CD4-positive, alpha-beta memory T cell (primary cell): ENCODE measurements around the gene MAPK7. TPM values are rescaled to one million over a fixed set of nuclear protein-coding genes. Genes with fewer than 3 reads are reported as not detected.
A peak's percentile ranks its signal among the peaks of the same experiment; 100 is the strongest.

Source experiments
- CTCF ChIA-PET: fragments of 350-600 bp; sonication (Branson Sonifier 250); formaldehyde crosslinking; loops from one replicate; lab custom pipeline; 2021; ENCODE audit warnings: inconsistent platforms; ENCODE audit not compliant: partially characterized antibody; lab: Charles Lee
- POLR2A ChIA-PET: fragments of 350-600 bp; sonication (Branson Sonifier 250); formaldehyde crosslinking; loops from one replicate; lab custom pipeline; 2021; ENCODE audit not compliant: partially characterized antibody; lab: Charles Lee
- DNase-seq, 5 donors: peaks; one replicate each; pipeline versions ENCODE4 v3.0.0 to v3.0.0-alpha.2; 2020 to 2022; ENCODE audit warnings: mixed read lengths in 1 of 5
- H3K27ac ChIP-seq: one replicate; pipeline ENCODE4 v1.7.0; 2013; ENCODE audit warnings: low read depth, low read length
- H3K27me3 ChIP-seq: 2 replicates; pipeline ENCODE4 v1.7.0; 2013; ENCODE audit warnings: mild to moderate bottlenecking, low read length, moderate library complexity; ENCODE audit not compliant: insufficient read depth
- H3K36me3 ChIP-seq: 2 replicates; pipeline ENCODE4 v1.7.0; 2013; ENCODE audit warnings: mild to moderate bottlenecking, low read length, moderate library complexity; ENCODE audit not compliant: insufficient read depth
- H3K4me1 ChIP-seq: 2 replicates; pipeline ENCODE4 v1.7.0; 2013; ENCODE audit warnings: mild to moderate bottlenecking, low read length, moderate library complexity; ENCODE audit not compliant: insufficient read depth
- H3K4me3 ChIP-seq, 2 donors: one replicate each; pipeline ENCODE4 v1.7.0; 2013; ENCODE audit warnings: low read length in 2 of 2, mild to moderate bottlenecking in 1 of 2
- H3K9me3 ChIP-seq, 2 donors: one replicate each; pipeline ENCODE4 v1.7.0; 2013; ENCODE audit warnings: low read length in 2 of 2, control low read depth in 1 of 2; ENCODE audit not compliant: control insufficient read depth in 1 of 2
- H3K27ac Mint-ChIP-seq, 7 donors: one replicate each; pipeline ENCODE4 v1.8.0; 2020 to 2021; ENCODE audit warnings: mixed read lengths in 7 of 7, mild to moderate bottlenecking in 6 of 7, inconsistent platforms in 3 of 7, moderate library complexity in 3 of 7
- H3K27me3 Mint-ChIP-seq, 2 donors: one replicate each; pipeline ENCODE4 v1.8.0; 2020 to 2021; ENCODE audit warnings: mixed read lengths in 2 of 2
- H3K36me3 Mint-ChIP-seq, 2 donors: one replicate each; pipeline ENCODE4 v1.8.0; 2020 to 2021; ENCODE audit warnings: mixed read lengths in 2 of 2, inconsistent platforms in 1 of 2, mild to moderate bottlenecking in 1 of 2
- H3K4me1 Mint-ChIP-seq, 4 donors: one replicate each; pipeline ENCODE4 v1.8.0; 2020 to 2021; ENCODE audit warnings: mixed read lengths in 4 of 4, mild to moderate bottlenecking in 1 of 4
- H3K4me3 Mint-ChIP-seq, 8 donors: one replicate each; pipeline ENCODE4 v1.8.0; 2020 to 2021; ENCODE audit warnings: mixed read lengths in 8 of 8, mild to moderate bottlenecking in 7 of 8, moderate library complexity in 6 of 8, inconsistent platforms in 3 of 8
- H3K9me3 Mint-ChIP-seq, 8 donors: one replicate each; pipeline ENCODE4 v1.8.0; 2020 to 2021; ENCODE audit warnings: mixed read lengths in 8 of 8, mild to moderate bottlenecking in 5 of 8, inconsistent platforms in 3 of 8, moderate library complexity in 1 of 8
- intact Hi-C: fragments of 100-400 bp; cut with micrococcal nuclease; formaldehyde crosslinking; loops from one replicate; pipeline ENCODE4 v1.15.1; 2023
- polyA plus RNA-seq, 2 donors: library from polyadenylated mRNA; unstranded; fragments of 300-500 nt; fragmentation: Illumina TruSeq; gene quantifications; one replicate each; pipeline ENCODE4 v1.2.3, GENCODE V29; 2021
- total RNA-seq, 2 experiments: library from RNA; stranded (reverse); gene quantifications; one replicate each; pipeline ENCODE4 v1.2.3, GENCODE V29; 2021

The MAPK7 gene
- total and polyA plus RNA-seq, 4 experiments from 2014 or later = 2.1 to 26.2 (median 15.9) TPM

DNA sequence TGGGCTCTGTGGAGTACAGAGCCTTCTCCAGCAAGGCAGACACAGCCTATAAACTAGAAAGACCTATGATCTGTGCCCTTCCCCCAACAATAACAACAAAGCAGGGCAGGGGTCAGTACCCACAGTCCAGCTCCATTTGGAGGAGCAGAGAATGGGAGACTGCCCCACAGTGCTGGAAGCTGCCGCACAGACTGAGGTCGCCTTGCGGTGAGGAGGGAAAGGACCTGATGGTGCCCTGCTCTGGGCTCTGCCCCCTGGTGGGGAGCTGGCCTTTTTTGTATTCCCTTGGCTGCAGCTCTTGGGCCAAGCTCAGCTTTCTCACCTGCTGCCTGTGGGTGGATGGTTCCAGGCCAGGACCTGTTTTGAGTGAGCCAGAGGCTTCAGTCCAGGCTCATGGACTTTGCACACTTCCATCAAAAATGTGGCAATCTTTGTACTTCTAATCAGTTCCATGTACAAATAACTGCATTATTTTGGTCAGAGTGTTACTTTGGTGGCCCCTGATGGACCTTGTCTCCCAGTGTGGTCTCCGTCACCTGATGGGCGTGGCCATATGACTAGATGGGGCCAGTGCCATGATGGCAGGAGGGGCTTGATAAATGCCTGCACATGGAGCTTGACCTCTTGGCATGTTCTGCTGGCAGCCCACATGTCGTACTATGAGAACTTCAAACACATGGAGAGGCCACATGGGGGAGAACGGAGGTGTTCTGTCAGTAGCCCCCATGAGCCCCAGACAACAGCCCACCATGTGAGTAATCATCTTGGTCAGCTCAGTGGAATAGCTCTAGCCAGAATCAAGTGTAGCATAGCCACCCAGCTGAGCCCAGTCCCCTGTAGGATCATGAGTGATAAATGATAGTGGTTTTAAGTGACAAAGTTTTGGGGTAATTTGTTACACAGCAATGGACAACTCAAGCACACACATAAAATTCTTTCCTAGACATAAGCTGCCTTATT, 40.0 kb upstream of the MAPK7 start:
- Histone ChIP-seq H3K36me3 (no peaks in the 10 kb centered on the region), H3K4me3 (no peak overlapping the region), H3K4me1 (no peaks in the 10 kb centered on the region), H3K27me3 (no peaks in the 10 kb centered on the region), H3K9me3 (no peaks in the 10 kb centered on the region), H3K27ac (no peak overlapping the region)
- ChIA-PET CTCF (interaction anchor here (0.8 to 2.6 kb wide), 11 partner anchors 10 to 109 kb away, joined by 3 to 13 read pairs (median 4); partner anchors contain the start of gene B9D1), POLR2A (no interaction called here)
- H3K27ac Mint-ChIP-seq = no peak overlapping the region
- H3K4me1 Mint-ChIP-seq = no peaks in the 10 kb centered on the region
- H3K4me3 Mint-ChIP-seq = no peak overlapping the region
- intact Hi-C loops = no loop called here
- H3K36me3 Mint-ChIP-seq = no peaks in the 10 kb centered on the region
- H3K27me3 Mint-ChIP-seq = peaks cover 7 to 14% of the 10 kb centered on the region in 2 donors
- peak; percentile 60 to 70 (median 63) for DNase-seq
- H3K9me3 Mint-ChIP-seq = no peaks in the 10 kb centered on the region

DNA sequence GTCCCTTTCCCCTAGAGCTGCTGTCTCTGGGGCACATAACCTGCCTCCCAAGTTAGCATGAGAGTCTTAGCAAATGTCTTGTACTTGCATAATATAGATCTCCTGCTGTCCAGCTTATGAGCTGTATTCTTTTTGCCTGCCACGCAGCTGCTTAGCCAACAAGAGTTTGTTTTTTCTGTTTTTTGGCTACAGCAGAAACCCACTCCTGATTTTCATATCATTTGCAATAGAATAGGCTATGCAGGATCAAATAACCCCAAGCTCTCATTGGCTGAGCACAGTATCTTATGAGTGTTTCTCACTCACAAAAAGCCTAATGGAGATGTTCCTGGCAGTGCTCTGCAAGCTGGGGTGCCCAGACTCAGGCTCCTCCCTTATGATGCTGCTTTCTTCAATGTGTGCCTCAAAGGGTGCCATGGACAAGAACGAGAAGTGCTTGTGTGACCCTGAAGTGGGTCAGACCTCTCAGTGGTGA, 38.9 kb upstream of the MAPK7 start:
- H3K9me3 Mint-ChIP-seq = no peaks in the 10 kb centered on the region
- intact Hi-C loops = no loop called here
- CTCF ChIA-PET = interaction anchor here (1.1 to 2.6 kb wide), 3 partner anchors 17 to 108 kb away, joined by 3 to 13 read pairs (median 9); no protein-coding TSS in a partner anchor
- Histone ChIP-seq H3K4me1 (no peaks in the 10 kb centered on the region), H3K36me3 (no peaks in the 10 kb centered on the region), H3K4me3 (no peak overlapping the region), H3K27ac (no peak overlapping the region), H3K9me3 (no peaks in the 10 kb centered on the region), H3K27me3 (no peaks in the 10 kb centered on the region)
- no peak overlapping the region for H3K4me3 Mint-ChIP-seq
- POLR2A ChIA-PET = no interaction called here
- H3K27me3 Mint-ChIP-seq = peaks cover 7 to 14% of the 10 kb centered on the region in 2 donors
- DNase-seq = no peak
- H3K27ac Mint-ChIP-seq = peak overlapping the region in 1 of 7 donors; percentile 13
- H3K36me3 Mint-ChIP-seq = no peaks in the 10 kb centered on the region
- H3K4me1 Mint-ChIP-seq = no peaks in the 10 kb centered on the region

DNA sequence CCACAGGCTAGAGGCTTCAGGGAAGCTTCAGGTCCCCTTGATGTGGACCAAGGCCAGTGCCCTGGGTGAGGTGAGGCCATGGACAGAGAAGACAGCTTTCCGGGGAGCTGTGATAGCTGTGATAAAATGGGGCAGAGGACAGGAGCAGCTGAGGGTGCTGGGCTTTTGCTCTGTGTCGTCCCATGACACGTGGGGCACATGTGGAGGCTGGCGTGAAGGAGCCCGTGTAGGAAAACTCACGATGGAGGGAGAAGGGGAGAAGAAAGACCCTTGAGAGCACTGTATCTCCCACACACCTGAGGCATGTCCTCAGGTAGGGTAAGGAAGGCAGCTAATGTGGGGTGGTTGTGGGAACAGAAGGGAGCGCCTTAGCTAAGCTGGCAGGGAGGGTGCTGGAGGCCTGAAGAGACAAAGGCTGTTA, 37.1 kb upstream of the MAPK7 start:
- Histone ChIP-seq H3K4me1 (no peaks in the 10 kb centered on the region), H3K9me3 (no peaks in the 10 kb centered on the region), H3K36me3 (no peaks in the 10 kb centered on the region), H3K27ac (no peak overlapping the region), H3K4me3 (no peak overlapping the region), H3K27me3 (no peaks in the 10 kb centered on the region)
- Mint-ChIP-seq H3K9me3 (no peaks in the 10 kb centered on the region), H3K27me3 (peaks cover 6 to 14% of the 10 kb centered on the region in 2 donors), H3K4me1 (no peaks in the 10 kb centered on the region), H3K36me3 (no peaks in the 10 kb centered on the region), H3K4me3 (peak overlapping the region in 1 of 8 donors; percentile 14), H3K27ac (no peak overlapping the region)
- no peak for DNase-seq
- intact Hi-C loops = no loop called here
- CTCF ChIA-PET = no interaction called here
- POLR2A ChIA-PET = no interaction called here

DNA sequence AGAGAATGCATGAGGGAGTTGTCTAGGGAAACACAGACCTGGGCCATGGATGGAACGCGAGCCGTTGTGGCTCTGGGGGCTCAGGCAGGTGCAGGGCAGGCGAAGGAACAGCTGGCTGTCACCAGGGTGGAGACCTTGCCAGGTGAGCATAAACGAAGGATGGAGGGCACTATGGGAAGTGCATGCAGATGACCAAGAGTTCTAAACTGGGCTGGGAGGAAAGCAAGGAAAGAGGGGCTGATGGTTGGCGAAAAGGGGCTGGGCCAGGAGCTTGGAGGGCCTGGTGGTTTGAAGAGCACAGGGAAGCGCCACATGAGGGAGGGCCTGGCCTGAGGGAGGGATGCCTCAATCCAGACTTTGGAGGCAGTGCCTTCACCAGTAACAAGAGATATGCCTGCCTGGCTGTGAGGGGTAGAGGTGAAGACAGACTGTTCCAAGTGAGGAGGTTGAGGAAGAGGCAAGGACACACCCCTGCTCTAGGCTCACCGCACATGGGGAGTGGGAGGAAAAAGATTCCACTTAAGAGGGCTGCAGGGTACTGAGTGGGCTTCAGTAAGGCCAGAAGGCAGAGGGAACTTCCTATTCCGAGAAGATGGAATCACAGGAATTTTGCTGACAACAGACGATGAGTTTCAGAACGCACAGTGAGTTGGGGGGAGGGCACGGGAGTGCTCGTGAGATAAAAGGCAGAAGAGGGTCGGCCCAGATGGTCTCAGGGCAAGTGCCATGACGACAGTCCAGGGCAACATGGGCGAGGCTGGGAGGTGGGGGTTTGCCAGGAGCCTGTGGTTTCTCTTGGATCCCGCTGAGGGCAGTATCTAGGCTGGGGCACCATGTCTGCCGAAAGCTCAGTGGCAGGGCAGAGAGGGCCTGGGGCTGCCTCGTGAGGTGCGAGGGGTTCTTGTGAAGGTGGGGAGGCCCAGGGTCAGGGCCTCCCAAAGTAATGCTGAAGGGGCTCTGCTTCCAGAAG, 36.4 kb upstream of the MAPK7 start:
- ChIA-PET CTCF (no interaction called here), POLR2A (no interaction called here)
- peak overlapping the region in 1 of 7 donors; percentile 45 for H3K27ac Mint-ChIP-seq
- DNase-seq = no peak
- no peak overlapping the region for H3K4me3 Mint-ChIP-seq
- Histone ChIP-seq H3K4me1 (no peaks in the 10 kb centered on the region), H3K4me3 (no peak overlapping the region), H3K27me3 (no peaks in the 10 kb centered on the region), H3K9me3 (no peaks in the 10 kb centered on the region), H3K36me3 (no peaks in the 10 kb centered on the region), H3K27ac (no peak overlapping the region)
- no peaks in the 10 kb centered on the region for H3K4me1 Mint-ChIP-seq
- intact Hi-C loops = no loop called here
- no peaks in the 10 kb centered on the region for H3K36me3 Mint-ChIP-seq
- H3K9me3 Mint-ChIP-seq = no peaks in the 10 kb centered on the region
- H3K27me3 Mint-ChIP-seq = peaks cover 4 to 14% of the 10 kb centered on the region in 2 donors

DNA sequence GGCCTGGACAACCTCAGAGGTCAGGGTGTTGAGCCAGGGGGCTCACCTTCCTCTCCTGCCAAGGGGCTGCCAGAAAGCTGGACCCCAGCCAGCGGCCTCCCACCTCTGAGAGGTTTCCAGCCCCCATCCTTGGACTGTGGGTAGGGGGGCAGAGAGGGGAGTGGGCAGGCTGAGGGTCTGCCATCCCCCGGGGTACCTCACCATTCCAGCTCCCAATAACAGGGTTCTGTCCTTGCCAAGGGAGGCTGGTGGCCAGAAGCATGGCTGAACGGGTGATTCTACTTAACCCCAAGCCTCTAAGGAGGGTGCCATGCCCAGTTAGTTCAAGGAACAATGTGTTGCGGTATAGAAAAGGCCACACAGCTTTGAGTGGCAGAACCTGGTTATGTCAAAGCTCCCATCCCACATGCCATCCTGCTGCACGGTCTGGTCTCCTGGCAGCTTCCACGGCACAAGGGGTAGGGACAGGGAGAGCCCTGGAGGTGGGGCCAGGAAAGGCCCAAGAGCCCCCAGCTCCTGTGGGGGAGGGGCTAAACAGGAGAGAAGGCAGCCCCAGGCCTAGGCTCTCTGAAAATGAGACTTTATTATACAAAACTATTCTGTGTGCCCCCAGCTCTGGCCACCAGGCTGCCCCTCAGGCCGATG, 35.6 kb upstream of the MAPK7 start:
- Histone ChIP-seq H3K4me1 (no peaks in the 10 kb centered on the region), H3K36me3 (no peaks in the 10 kb centered on the region), H3K27ac (no peak overlapping the region), H3K9me3 (no peaks in the 10 kb centered on the region), H3K27me3 (no peaks in the 10 kb centered on the region), H3K4me3 (no peak overlapping the region)
- intact Hi-C loops = no loop called here
- Mint-ChIP-seq H3K36me3 (no peaks in the 10 kb centered on the region), H3K27ac (no peak overlapping the region), H3K27me3 (peaks cover 2 to 14% of the 10 kb centered on the region in 2 donors), H3K4me3 (no peak overlapping the region), H3K4me1 (no peaks in the 10 kb centered on the region), H3K9me3 (no peaks in the 10 kb centered on the region)
- ChIA-PET POLR2A (no interaction called here), CTCF (no interaction called here)
- no peak for DNase-seq

DNA sequence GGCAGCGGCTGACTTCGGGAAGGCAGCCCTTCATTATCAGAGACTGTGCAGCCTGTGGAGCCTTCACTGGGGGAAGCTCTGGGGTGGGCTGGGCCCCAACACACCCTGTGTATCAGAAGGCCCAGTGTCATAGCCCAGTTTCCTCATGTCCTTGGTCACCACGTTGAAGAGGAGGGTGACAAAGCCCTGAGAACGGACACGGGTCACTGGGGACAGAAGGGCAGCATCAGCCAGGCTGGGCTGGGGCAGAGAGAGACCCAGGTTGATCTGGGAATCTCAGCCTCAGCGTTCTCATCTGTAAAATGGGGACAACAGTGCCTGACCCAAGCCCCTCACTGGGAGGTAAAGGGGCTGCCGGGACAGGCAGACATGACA, 35.1 kb upstream of the MAPK7 start:
- H3K9me3 Mint-ChIP-seq = no peaks in the 10 kb centered on the region
- H3K27me3 ChIP-seq = no peaks in the 10 kb centered on the region
- H3K27ac ChIP-seq = no peak overlapping the region
- H3K27me3 Mint-ChIP-seq = peaks cover 2 to 13% of the 10 kb centered on the region in 2 donors
- no peak overlapping the region for H3K27ac Mint-ChIP-seq
- no peak for DNase-seq
- H3K4me3 Mint-ChIP-seq = no peak overlapping the region
- intact Hi-C loops = no loop called here
- POLR2A ChIA-PET = no interaction called here
- no peaks in the 10 kb centered on the region for H3K36me3 Mint-ChIP-seq
- CTCF ChIA-PET = no interaction called here
- no peak overlapping the region for H3K4me3 ChIP-seq
- no peaks in the 10 kb centered on the region for H3K9me3 ChIP-seq
- no peaks in the 10 kb centered on the region for H3K36me3 ChIP-seq
- no peaks in the 10 kb centered on the region for H3K4me1 ChIP-seq
- H3K4me1 Mint-ChIP-seq = no peaks in the 10 kb centered on the region
